Vagina (tissue), 2 donors: ENCODE measurements around the gene WNT9A.

Experiments used
- POLR2AphosphoS5 ChIP-seq, 2 donors: sonication (generic); formaldehyde crosslinking; IDR thresholded peaks; one replicate each; pipeline ENCODE4 v1.9.0; 2017; ENCODE audit warnings: antibody characterized with exemption in 2 of 2, mild to moderate bottlenecking in 2 of 2, low read depth in 1 of 2; ENCODE audit not compliant: insufficient read depth in 1 of 2
- TF ChIP-seq, protein P1 (sequence below), 3 experiments: fragments of 450-650 bp in 2 of 3; fragments of 200-600 bp in 1 of 3; sonication (generic) in 1 of 3; IDR thresholded peaks; one replicate each; pipeline ENCODE4 v1.5.1; 2017 to 2019; ENCODE audit warnings: antibody characterized with exemption in 3 of 3, mild to moderate bottlenecking in 2 of 3, moderate library complexity in 2 of 3

DNA sequence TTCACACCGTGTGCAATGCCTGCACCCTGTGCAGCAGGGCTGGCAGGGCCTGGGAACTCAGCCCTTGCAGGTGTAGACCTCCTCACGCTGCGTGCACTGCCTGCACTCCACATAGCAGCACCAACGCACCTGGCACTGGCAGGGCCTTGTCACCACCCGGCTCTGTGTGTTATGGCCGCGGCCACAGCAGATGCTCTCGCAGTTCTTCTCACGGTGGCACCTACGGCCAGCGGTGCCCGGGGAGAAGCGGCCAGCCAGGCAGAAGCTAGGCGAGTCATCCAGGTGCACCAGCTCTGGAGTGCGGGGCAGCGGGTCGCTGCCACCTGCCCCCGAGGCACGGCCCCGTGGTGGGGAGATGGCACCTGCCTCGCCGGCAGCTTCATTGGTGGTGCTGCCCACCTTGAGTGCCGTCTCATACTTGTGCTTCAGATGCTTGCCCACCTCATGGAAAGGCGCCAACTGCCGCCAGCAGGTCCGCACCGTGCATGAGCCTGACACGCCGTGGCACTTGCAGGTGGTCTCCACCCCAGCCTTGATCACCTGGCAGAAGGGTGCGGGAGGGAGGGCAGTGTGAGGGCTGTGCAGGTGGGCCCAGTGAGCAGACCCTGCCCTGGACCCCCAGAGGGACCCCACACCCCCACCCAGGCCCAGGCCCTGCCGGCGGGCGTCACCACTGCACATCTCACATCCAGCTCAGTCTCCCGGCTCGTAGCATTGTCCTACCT, 26.1 kb downstream of the WNT9A start:
- TF ChIP-seq, protein P1, sequence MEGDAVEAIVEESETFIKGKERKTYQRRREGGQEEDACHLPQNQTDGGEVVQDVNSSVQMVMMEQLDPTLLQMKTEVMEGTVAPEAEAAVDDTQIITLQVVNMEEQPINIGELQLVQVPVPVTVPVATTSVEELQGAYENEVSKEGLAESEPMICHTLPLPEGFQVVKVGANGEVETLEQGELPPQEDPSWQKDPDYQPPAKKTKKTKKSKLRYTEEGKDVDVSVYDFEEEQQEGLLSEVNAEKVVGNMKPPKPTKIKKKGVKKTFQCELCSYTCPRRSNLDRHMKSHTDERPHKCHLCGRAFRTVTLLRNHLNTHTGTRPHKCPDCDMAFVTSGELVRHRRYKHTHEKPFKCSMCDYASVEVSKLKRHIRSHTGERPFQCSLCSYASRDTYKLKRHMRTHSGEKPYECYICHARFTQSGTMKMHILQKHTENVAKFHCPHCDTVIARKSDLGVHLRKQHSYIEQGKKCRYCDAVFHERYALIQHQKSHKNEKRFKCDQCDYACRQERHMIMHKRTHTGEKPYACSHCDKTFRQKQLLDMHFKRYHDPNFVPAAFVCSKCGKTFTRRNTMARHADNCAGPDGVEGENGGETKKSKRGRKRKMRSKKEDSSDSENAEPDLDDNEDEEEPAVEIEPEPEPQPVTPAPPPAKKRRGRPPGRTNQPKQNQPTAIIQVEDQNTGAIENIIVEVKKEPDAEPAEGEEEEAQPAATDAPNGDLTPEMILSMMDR (IDR thresholded peaks at IDR 0.05), result no peak
- TF ChIP-seq POLR2AphosphoS5 (IDR thresholded peaks at IDR 0.05; ENCODE audit: insufficient read depth in 1 of 2, low read depth in 1 of 2), result no peak
